ENCODE results near the gene HCST.

Gene HCST

DNA sequence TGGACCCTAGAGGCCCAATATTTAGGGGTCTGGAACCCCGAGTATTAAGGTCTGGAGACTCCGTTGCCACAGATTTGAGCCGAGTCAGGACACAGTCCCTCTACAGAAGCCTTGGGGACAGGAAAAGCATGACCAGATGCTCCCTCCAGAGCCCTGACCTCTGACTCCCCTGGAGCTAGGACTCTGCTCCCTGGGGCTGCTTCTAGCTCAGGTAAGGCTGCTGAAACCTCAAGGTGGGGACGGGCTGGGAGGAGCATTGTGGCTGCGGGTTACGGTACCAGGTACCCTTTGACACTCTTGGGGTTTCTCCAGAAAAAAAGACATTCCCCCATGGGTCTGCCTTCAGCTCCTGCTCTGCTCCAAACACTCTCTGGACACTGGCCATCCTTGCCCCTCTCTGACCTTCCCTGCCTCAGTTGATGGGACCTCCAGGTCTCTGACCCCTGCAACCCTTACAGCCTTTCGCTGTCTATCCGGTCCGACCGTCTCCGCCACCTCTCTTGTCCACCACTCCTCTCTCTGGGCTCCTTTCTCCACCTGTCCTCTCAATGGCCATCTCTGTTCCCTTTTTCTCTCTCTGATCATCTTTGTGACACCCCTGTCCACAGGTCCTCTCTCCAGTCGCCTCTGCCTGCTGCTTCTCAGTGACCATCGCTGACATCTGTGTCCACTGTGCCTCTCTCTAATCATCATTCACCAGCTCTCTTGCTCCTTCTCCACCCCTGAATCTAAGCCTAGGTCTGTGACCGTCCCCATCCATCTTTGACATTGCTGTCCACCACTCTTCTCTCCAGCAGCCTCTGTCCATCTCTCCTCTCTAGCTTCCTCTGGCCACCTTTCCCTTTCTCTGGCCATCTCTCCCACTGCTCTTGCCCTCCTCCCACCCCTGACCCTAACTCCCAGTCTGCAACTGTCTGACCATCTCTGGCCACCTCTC is 35.3 kb downstream of the HCST start:
- no peak for DNase-seq (ENCODE audit: low read depth)

DNA sequence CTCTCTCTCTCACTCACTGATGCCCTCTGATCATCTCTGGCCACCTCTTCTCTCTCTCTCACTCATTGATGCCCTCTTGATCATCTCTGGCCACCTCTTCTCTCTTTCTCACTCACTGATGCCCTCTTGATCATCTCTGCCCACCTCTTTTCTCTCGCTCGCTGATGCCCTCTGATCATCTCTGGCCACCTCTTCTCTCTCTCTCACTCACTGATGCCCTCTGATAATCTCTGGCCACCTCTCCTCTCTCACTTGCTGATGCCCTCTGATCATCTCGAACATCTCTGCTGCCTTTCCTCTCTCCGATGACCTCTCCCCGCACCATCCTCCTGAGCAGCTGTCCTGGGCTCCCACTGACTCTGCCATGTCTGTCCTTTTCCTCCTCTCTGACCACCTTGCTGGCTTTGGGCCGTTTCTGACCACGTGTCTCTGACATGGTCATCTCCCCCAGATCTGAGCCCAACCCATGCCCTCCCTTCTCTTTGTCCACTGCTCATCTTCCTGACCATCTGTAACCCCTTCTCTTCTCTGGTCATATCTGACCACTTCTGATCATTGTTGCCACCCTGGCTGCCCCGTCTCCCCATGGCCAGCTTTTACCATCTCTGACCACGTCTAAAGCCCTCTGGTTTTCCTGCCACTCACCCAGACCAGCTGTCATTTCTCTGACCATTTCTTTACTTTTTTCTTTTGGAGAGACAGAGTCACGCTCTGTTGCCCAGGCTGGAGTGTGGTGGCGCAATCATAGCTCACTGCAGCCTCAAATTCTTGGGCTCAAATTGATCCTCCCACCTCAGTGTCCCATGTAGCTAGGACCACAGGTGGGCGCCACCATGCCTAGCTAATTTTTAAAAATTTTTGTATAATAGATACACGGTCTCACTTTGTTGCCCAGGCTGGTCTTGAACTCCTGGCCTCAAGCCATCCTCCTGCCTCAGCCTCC is 36.2 kb downstream of the HCST start:
- no peak for DNase-seq (ENCODE audit: low read depth)

DNA sequence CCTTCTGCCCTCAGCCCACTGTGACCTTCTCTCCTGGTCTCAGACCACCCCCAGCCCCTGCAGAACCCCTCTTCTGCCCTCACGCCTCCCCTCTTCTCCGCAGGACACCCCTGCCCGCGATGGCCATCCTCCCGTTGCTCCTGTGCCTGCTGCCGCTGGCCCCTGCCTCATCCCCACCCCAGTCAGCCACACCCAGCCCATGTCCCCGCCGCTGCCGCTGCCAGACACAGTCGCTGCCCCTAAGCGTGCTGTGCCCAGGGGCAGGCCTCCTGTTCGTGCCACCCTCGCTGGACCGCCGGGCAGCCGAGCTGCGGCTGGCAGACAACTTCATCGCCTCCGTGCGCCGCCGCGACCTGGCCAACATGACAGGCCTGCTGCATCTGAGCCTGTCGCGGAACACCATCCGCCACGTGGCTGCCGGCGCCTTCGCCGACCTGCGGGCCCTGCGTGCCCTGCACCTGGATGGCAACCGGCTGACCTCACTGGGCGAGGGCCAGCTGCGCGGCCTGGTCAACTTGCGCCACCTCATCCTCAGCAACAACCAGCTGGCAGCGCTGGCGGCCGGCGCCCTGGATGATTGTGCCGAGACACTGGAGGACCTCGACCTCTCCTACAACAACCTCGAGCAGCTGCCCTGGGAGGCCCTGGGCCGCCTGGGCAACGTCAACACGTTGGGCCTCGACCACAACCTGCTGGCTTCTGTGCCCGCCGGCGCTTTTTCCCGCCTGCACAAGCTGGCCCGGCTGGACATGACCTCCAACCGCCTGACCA is 37.2 kb downstream of the HCST start:
- DNase-seq (ENCODE audit: low read depth), result no peak

DNA sequence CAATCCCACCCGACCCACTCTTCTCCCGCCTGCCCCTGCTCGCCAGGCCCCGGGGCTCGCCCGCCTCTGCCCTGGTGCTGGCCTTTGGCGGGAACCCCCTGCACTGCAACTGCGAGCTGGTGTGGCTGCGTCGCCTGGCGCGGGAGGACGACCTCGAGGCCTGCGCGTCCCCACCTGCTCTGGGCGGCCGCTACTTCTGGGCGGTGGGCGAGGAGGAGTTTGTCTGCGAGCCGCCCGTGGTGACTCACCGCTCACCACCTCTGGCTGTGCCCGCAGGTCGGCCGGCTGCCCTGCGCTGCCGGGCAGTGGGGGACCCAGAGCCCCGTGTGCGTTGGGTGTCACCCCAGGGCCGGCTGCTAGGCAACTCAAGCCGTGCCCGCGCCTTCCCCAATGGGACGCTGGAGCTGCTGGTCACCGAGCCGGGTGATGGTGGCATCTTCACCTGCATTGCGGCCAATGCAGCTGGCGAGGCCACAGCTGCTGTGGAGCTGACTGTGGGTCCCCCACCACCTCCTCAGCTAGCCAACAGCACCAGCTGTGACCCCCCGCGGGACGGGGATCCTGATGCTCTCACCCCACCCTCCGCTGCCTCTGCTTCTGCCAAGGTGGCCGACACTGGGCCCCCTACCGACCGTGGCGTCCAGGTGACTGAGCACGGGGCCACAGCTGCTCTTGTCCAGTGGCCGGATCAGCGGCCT is 37.9 kb downstream of the HCST start:
- DNase-seq (ENCODE audit: low read depth), result no peak

DNA sequence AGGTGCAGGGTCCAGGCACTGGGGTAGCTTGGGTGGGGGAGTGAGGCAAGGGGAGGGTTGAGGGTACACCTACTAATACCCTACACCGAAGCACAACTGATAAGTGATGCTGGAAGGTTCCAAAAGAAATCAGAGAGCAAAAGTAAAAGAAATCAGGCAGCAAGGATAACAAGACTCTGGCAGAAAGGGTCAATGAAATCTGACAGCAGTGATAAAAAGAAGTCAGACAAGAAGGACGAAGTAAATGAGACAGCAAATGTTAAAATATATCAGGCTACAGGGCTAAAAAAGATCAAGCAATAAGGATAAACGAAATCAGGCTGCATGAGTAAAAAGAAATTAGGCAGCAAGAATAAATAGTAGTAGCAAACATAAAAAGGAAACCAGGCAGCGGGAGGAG is 38.5 kb downstream of the HCST start:
- no peak for DNase-seq (ENCODE audit: low read depth)

DNA sequence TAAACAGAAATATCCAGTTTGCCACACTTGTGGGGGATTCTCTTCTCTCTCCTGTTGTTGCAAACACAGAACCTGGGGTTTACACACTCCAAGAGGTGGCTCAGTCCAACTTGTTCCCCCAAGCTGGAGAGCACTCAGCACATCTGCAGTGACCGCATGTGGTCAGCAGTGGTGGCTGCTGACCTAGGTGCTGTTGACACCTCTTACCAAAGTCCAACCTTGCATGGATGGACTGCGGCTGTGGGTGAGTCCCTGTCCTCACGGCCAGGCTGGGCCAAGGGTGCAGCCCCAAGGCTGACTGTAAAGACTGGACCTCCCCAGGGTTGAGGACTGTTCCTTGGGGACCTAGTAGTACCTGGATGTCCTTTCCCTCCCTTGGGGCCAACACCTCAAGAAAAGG is 39.9 kb downstream of the HCST start:
- no peak for DNase-seq (ENCODE audit: low read depth)

DNA sequence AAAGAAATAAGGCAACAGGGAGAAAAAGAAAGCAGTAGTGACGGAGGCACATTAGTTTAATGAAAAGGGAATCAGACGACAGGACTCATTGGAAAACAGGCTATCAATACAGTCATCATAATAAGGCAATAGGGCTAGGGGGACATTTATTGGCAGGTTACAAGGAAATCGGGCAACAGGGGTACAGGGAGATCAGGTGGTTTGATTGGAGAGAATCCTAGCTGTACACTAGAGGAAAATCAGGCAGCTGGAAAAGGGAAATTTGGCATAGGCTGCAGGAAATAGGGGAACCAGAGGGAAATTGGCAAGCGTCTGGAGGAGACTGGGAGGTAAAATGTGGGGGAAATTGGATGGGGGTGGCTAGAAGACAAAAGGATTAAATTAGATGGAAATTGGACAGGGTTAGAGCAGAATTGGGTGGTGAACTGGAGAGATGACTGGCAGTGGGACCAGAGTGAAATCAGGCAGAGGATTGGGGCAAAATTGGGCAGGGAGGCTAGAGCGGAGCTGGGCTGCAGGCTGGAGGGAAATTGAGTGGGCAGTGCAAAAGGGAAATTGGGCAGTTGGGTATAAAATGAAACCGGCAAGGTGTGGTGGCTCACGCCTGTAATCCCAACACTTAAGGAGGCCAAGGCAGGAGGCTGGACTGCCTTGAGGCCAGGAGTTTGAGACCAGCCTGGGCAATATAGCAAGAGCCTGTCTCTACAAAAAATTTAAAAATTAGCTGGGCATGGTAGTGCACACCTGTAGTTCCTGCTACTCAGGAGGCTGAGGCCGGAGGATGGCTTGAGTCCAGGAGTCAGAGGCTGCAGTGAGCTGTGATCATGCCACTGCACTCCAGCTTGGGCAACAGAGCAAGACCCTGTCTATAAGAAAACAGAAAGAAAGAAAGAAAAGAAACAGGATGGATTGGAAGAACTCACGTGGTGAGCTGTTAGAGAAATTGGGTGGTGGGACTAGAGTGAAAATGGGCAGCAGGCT is 41.3 kb downstream of the HCST start:
- no peak for DNase-seq (ENCODE audit: low read depth)

DNA sequence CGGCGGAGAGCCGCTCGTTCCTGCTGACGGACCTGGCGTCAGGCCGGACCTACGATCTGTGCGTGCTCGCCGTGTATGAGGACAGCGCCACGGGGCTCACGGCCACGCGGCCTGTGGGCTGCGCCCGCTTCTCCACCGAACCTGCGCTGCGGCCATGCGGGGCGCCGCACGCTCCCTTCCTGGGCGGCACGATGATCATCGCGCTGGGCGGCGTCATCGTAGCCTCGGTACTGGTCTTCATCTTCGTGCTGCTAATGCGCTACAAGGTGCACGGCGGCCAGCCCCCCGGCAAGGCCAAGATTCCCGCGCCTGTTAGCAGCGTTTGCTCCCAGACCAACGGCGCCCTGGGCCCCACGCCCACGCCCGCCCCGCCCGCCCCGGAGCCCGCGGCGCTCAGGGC is 42.2 kb downstream of the HCST start:
- no peak for DNase-seq (ENCODE audit: low read depth)

DNA sequence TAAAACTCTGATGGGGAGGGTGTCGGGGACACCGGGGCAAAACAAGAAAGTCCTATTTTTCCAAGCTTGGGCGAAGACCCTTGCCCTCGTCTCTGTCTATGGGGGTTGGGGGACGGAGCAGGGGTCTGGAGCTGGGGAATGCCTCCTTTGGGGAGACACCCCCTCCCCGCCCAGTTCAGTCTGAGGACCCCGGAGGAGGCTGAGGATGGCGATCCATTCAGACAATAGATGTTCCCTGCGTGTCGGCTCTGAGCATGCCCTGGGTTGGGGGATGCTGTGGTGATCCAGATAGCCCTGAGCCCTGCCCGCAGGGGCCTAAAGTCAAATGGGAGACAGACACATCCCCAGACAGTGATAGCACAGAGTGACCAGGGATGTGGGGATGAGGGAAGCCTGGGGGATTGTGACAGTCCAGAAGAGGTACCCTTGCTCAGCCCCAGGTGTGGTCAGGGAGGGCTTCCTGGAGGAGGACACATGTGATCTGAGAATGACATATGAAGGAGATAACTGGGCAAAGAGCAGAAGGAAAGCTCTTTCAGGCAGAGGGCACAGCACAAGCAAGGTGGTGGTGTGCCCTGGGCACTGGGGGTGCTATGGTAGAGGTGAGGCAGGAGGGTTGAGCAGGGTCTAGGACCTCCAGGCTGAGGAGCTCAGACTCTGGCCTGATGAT is 42.9 kb downstream of the HCST start:
- no peak for DNase-seq (ENCODE audit: low read depth)

DNA sequence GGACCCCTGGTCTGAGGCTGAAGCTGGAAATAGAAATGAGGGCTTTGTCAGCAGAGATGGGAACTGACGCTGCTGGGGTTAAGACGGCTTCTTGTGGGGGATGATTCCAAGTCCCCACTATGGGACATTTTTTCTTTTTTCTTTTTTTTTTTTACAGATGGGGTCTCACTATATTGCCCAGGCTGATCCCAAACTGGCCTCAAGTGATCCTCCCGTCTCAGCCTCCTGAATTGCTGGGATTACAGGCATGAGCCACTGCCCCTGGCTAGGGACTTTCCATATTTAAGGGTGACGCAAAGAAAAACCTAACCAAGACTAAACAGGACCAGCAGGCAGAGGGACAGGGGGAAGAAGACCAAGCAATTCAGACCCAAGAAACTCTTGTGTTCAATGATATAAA is 43.9 kb downstream of the HCST start:
- no peak for DNase-seq (ENCODE audit: low read depth)

DNA sequence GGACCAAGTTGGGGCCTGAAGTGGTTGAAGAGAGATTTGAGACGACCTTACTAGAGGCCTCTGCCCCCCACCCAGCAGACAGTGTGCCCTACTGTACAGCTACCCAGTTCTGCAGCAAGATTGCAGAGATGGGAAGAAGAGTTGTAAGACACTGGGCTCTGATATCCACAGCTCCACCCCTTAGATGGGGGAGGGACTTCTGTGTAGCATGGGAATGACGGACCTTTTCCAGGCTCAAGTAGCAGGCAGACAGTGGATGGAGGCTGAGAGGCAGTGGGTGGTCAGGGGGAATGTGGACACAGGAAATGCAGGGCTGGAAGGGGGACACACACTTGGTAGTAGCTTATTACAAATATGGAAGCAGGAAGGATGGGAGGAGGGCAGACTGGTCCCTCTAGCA is 46.8 kb downstream of the HCST start:
- DNase-seq (ENCODE audit: low read depth), result no peak

Data from stimulated activated CD8-positive, alpha-beta memory T cell treated with anti-CD3 and anti-CD28 coated beads, Interleukin-15, amount 100 ng/mL, for 1 hour (primary cell).